ENCODE results near the gene VWA1.

DNA sequence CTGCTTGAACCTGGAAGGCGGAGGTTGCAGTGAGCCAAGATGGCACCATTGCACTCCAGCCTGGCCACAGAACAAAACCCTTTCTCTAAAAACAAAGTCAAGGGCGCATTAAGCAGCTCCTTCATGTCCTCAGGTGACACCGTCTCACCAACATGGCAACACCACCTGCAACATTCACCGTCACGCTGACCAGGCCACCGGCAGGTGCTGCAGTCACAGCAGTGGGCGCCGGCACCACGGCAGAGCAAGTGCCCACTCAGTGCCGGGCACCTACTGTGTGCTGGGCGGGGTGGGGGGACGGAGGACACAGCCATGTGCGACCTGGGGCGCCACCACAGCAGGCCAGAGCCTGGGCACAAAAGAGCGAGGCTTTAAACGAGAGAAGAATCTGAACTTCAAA is 48.2 kb downstream of the VWA1 start:
- TF ChIP-seq, protein P1, sequence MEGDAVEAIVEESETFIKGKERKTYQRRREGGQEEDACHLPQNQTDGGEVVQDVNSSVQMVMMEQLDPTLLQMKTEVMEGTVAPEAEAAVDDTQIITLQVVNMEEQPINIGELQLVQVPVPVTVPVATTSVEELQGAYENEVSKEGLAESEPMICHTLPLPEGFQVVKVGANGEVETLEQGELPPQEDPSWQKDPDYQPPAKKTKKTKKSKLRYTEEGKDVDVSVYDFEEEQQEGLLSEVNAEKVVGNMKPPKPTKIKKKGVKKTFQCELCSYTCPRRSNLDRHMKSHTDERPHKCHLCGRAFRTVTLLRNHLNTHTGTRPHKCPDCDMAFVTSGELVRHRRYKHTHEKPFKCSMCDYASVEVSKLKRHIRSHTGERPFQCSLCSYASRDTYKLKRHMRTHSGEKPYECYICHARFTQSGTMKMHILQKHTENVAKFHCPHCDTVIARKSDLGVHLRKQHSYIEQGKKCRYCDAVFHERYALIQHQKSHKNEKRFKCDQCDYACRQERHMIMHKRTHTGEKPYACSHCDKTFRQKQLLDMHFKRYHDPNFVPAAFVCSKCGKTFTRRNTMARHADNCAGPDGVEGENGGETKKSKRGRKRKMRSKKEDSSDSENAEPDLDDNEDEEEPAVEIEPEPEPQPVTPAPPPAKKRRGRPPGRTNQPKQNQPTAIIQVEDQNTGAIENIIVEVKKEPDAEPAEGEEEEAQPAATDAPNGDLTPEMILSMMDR (IDR thresholded peaks at IDR 0.05), result no peak
- no peak for TF ChIP-seq POLR2A (IDR thresholded peaks at IDR 0.05)
